ENCODE data around the gene PAX9.

The PAX9 gene

GRCh38 chr14:36655571-36655962 lies 6.1 kb upstream of the PAX9 start:
- Histone ChIP-seq H3K27me3 (peaks cover 66% of the 10 kb centered on the region), H3K9me3 (peaks cover 58% of the 10 kb centered on the region), H3K36me3 (no peaks in the 10 kb centered on the region), H4K20me1 (peaks cover 6% of the 10 kb centered on the region; the same call in 1 of the 2 replicates), H3K4me3 (no peak overlapping the region), H3K9ac (no peak overlapping the region), H3K27ac (no peak overlapping the region), H3K4me2 (no peak overlapping the region), H3K4me1 (peaks cover 12% of the 10 kb centered on the region)
- no peak for TF ChIP-seq Cebpa-rat (IDR thresholded peaks at IDR 0.05)

GRCh38 chr14:36655963-36656686 lies 5.5 kb upstream of the PAX9 start:
- H3K9ac ChIP-seq, result no peak overlapping the region
- H3K4me3 ChIP-seq, result peak overlapping the region; percentile 58; the same call in 1 of the 2 replicates
- peak overlapping the region; percentile 59 for H3K4me2 ChIP-seq
- peaks cover 17% of the 10 kb centered on the region for H3K4me1 ChIP-seq
- H3K36me3 ChIP-seq, result no peaks in the 10 kb centered on the region
- H3K27me3 ChIP-seq, result peaks cover 71% of the 10 kb centered on the region
- TF ChIP-seq Cebpa-rat (IDR thresholded peaks at IDR 0.05), result no peak
- peaks cover 6% of the 10 kb centered on the region; the same call in 1 of the 2 replicates for H4K20me1 ChIP-seq
- H3K9me3 ChIP-seq, result peaks cover 58% of the 10 kb centered on the region
- no peak overlapping the region for H3K27ac ChIP-seq

GRCh38 chr14:36656687-36657398 lies 4.8 kb upstream of the PAX9 start:
- Histone ChIP-seq H3K27me3 (peaks cover 78% of the 10 kb centered on the region), H3K36me3 (no peaks in the 10 kb centered on the region), H3K9me3 (peaks cover 58% of the 10 kb centered on the region), H3K4me1 (peaks cover 24% of the 10 kb centered on the region), H3K4me3 (peak overlapping the region; percentile 58), H4K20me1 (peaks cover 6% of the 10 kb centered on the region; the same call in 1 of the 2 replicates), H3K9ac (no peak overlapping the region), H3K27ac (no peak overlapping the region), H3K4me2 (peak overlapping the region; percentile 59)
- no peak for TF ChIP-seq Cebpa-rat (IDR thresholded peaks at IDR 0.05)

GRCh38 chr14:36657399-36658122 lies 4.1 kb upstream of the PAX9 start:
- H3K27me3 ChIP-seq, result peaks cover 84% of the 10 kb centered on the region
- H3K9ac ChIP-seq, result no peak overlapping the region
- no peak overlapping the region for H3K27ac ChIP-seq
- peak overlapping the region; percentile 59 for H3K4me2 ChIP-seq
- no peak for TF ChIP-seq Cebpa-rat (IDR thresholded peaks at IDR 0.05)
- H3K4me1 ChIP-seq, result peaks cover 24% of the 10 kb centered on the region
- H3K36me3 ChIP-seq, result no peaks in the 10 kb centered on the region
- H3K4me3 ChIP-seq, result peak overlapping the region; percentile 58
- peaks cover 62% of the 10 kb centered on the region for H3K9me3 ChIP-seq
- peaks cover 6% of the 10 kb centered on the region; the same call in 1 of the 2 replicates for H4K20me1 ChIP-seq

GRCh38 chr14:36658123-36659009 lies 3.3 kb upstream of the PAX9 start:
- H3K27me3 ChIP-seq, result peaks cover 86% of the 10 kb centered on the region
- peaks cover 24% of the 10 kb centered on the region for H3K4me1 ChIP-seq
- H4K20me1 ChIP-seq, result peaks cover 6% of the 10 kb centered on the region; the same call in 1 of the 2 replicates
- peaks cover 70% of the 10 kb centered on the region for H3K9me3 ChIP-seq
- H3K27ac ChIP-seq, result no peak overlapping the region
- H3K36me3 ChIP-seq, result no peaks in the 10 kb centered on the region
- H3K4me3 ChIP-seq, result peak overlapping the region; percentile 58
- peak overlapping the region; percentile 59; the same call in 1 of the 2 replicates for H3K4me2 ChIP-seq
- H3K9ac ChIP-seq, result no peak overlapping the region
- no peak for TF ChIP-seq Cebpa-rat (IDR thresholded peaks at IDR 0.05)

GRCh38 chr14:36659010-36659821 lies 2.4 kb upstream of the PAX9 start:
- TF ChIP-seq Cebpa-rat (IDR thresholded peaks at IDR 0.05), result no peak
- Histone ChIP-seq H3K27ac (no peak overlapping the region), H3K4me1 (peaks cover 30% of the 10 kb centered on the region), H3K36me3 (no peaks in the 10 kb centered on the region), H3K9me3 (peaks cover 70% of the 10 kb centered on the region), H4K20me1 (peaks cover 6% of the 10 kb centered on the region; the same call in 1 of the 2 replicates), H3K9ac (no peak overlapping the region), H3K4me2 (peak overlapping the region; percentile 77), H3K27me3 (peaks cover 83% of the 10 kb centered on the region), H3K4me3 (no peak overlapping the region; the same call in 1 of the 2 replicates)

- H3K36me3 ChIP-seq, result no peaks in the 10 kb centered on the region
- peaks cover 75% of the 10 kb centered on the region for H3K27me3 ChIP-seq
- H3K9me3 ChIP-seq, result peaks cover 62% of the 10 kb centered on the region
- no peak overlapping the region for H3K9ac ChIP-seq
- no peak for TF ChIP-seq Cebpa-rat (IDR thresholded peaks at IDR 0.05)
- peaks cover 6% of the 10 kb centered on the region; the same call in 1 of the 2 replicates for H4K20me1 ChIP-seq
- peak overlapping the region; percentile 77 for H3K4me2 ChIP-seq
- no peak overlapping the region for H3K27ac ChIP-seq
- peaks cover 30% of the 10 kb centered on the region for H3K4me1 ChIP-seq
- no peak overlapping the region for H3K4me3 ChIP-seq
These were observed 1.6 kb upstream of the PAX9 start for GRCh38 chr14:36659822-36660735.
